ENCODE measurements around the gene DDIT4. TPM values are rescaled to one million over a fixed set of nuclear protein-coding genes. Genes with fewer than 3 reads are reported as not detected.
A peak's percentile ranks its signal among the peaks of the same experiment; 100 is the strongest.

The DDIT4 gene
- total and polyA plus RNA-seq, 9 of the 15 experiments (the other 6 are each of a cell fraction or from before 2014, with no cell fraction given): 8.2 to 675 (median 159) TPM

DNA sequence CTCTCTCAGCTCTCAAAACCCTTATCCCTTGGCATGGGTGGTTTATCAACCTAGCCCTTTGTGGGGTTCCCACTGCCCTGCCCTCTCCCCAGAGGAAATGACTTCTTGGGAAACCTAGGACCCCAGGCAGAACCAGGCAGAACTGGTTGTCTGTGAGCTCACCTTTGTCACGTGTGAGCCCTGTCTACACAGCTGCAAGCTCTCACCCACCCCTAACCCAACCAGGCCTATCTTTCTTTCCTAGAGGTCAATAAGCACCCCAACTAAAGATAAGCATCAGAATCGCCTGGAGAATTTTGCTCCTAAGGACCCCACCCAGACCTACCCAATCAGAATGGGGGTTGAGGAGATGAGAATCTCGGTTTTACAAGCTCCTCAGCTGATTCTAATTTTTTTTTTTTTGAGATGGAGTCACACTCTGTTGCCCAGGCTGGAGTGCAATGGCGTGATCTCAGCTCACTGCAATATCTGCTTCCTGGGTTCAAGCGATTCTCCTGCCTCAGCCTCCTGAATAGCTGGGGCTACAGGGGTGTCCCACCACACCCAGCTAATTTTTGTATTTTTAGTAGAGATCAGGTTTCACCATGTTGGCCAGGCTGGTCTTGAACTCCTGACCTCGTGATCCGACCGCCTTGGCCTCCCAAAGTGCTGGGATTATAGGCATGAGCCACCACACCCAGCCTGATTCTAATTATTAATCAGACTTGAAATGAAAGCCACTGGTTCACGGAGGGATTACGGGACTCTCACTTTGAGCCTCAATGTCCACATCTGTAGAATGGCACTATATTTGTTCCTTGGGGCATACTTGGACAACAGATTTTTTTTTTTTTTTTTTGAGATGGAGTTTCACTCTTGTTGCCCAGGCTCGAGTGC is 7.5 kb upstream of the DDIT4 start (continued):
- TF ChIP-seq GATAD2B (IDR thresholded peaks at IDR 0.05; ENCODE audit: borderline replicate concordance): no peak
- no peak for TF ChIP-seq IRF2 (CRISPR knock-in tag; IDR thresholded peaks at IDR 0.05)
- TF ChIP-seq THRA (IDR thresholded peaks at IDR 0.05): no peak
- TF ChIP-seq PCBP1 (IDR thresholded peaks at IDR 0.05; ENCODE audit: low read depth, low read length, poor library complexity, severe bottlenecking): no peak
- no peak for TF ChIP-seq MLLT1 (IDR thresholded peaks at IDR 0.05)
- no peak for TF ChIP-seq ADNP (tag; IDR thresholded peaks at IDR 0.05)
- no peak for TF ChIP-seq SETDB1 (IDR thresholded peaks at IDR 0.05; ENCODE audit: low read length)
- TF ChIP-seq ZSCAN32 (CRISPR knock-in tag; IDR thresholded peaks at IDR 0.05): no peak
- no peak for TF ChIP-seq ZNF707 (CRISPR knock-in tag; conservative IDR thresholded peaks at IDR 0.05)
- no peak for TF ChIP-seq RERE (CRISPR knock-in tag; IDR thresholded peaks at IDR 0.05; ENCODE audit: borderline replicate concordance)
- TF ChIP-seq TFE3 (CRISPR knock-in tag; IDR thresholded peaks at IDR 0.05): peak; percentile 6; the same call in 1 of the 2 replicates
- no peak for TF ChIP-seq CLOCK (CRISPR knock-in tag; IDR thresholded peaks at IDR 0.05; ENCODE audit: borderline replicate concordance)
- no peak for TF ChIP-seq POLR3G (IDR thresholded peaks at IDR 0.05; ENCODE audit: extremely low read depth, insufficient read length, insufficient replicate concordance)
